Activated CD8-positive, alpha-beta memory T cell treated with anti-CD3 and anti-CD28 coated beads for 1 hour (primary cell): ENCODE measurements around the gene TNS1.

Experiments used
- DNase-seq, 2 donors: peaks; one replicate each; pipeline ENCODE4 v3.0.0-alpha.2; 2020; ENCODE audit warnings: low read depth in 1 of 2; ENCODE audit errors: extremely low read depth in 1 of 2

Gene TNS1

DNA sequence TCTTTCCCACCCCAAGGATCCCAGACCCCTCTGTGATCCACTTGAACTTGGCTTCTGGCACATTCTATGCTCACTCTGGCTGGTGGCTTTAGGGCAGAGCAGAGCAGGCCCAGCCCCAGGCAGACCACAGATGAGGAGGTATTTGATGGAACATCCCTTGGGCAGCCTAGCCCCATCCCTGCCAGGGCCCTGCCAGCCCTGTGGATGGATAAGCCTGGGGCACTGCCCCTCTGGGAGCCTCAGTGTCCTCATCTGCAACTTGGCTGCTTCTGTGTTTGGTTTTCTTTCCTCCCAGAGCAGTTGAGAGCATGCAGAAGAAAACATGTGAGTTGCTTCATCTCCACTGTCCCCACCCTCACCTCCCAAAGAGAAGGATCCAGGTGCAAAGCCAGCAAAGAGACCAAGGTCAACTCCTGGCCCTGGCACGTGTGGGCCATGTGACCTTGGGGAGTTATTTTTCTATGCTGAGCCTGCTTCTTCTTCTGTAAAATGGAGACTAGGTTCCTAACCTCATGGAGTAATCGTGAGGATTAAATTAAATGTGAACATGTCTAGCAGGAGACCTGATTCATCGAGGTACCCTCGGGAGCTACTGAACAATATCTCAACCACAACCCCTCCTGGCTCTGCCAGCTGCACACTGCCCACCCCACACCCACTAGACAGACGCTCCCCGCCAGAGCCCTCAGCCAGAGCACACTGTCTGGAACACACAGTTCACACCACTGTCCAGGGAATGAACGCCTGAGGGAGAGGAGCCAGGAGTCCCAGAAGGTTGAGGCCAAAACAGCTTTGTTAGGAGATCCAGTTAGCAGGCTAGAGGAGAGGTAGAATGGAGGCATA, 14.6 kb upstream of the TNS1 start:
- no peak for DNase-seq

DNA sequence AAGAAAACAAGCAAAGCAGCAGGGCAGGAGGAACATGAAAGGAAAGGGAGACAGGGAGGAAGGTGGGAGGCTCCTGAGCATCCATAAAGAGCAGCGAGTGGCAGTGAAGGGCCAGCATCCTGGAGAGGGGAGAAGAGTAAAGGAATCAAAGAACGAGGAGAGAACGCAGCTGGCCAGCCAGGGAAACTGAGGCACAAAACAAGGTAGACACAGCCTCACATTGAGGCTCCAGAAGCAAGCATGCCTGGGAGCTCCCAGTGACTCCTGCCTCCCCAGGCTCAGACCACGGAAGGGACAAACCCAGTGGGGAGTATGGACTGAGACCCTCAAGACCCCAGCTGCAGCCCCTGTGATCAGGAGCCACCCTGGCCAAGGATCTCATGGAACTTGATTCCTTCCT, 14.0 kb upstream of the TNS1 start:
- no peak for DNase-seq

DNA sequence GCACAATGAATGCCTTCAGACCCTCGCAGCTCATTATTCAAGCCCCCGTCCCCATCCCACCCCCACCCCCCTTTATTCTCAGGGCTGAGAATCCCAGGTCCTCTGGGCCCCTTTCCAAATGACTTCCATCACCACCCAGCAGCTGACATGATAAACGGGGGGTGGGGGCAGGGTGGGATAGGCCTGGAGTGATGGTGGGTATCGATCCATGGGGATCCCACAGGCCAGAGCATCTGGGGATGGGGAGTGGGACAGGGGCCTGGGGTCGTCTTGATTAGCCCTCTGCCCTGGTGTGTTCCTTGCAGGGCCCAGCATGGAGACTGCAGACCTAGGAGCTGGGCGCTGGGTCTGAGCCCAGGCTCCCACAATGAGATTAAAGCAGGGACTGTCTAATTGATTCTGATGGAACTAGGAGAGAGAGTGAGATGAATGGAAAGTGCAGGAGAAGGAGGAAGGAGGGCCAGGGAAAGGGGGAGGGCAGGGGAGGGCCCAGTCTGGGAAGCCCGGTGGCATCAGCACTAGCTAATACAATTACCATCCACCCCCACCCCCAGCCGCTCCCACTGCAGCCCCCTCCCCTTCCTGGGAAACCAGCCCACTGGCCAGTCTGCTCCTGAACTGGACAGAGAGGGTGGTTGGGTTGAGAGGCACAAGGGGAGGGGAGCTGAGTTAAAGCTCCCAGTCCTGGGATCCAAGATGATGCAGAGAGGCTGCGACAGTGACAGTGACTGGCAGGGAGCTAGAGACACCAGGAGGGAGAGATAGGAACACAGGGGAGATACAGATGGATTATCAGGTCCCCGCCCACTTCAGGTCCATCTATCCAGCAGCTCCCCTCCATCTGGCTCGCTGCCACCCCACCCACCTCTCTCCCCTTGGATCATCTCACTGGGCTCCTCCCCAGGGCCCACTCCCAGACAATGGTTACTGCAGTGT, 13.1 kb upstream of the TNS1 start:
- no peak for DNase-seq

DNA sequence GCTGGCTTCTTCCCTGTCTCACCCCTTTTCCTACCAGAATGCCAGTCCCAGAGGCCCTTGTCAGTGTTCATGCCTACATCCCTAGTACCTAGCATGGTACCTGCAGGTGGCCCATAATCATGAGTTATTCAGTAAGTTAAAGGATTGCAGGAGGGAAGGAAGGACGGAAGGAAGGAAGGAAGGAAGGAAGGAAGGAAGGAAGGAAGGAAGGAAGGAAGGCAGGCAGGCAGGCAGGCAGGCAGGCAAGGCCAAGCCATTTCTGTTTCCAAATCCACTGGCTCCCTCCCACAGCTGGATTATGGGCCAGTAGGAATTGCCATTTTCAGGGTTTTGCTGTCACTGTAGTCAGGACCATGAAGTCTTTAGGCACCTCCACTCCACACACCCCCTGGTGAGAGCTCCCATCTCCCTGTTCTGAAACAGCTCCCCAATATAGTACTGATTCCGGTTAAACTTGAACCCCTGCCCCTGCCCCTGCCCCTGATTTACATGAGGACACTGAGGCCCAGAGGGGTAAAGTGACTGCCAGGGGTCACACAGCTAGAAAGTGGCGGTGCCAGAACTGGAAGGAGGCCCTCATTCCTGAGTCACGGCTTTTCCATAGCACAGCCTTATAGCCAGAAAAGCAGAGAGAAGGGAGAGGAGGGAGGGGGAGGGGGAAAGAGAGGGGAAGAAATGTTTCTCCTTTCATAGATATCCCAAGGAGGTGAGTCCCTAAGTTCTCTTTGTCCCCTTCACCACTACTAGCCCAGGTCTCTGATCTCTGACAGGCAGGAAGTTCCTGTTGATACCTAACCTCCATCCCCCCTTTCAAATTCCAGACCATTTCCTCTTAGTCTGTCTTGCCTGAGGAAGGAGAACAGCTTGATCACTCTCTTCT, 12.2 kb upstream of the TNS1 start:
- no peak for DNase-seq

DNA sequence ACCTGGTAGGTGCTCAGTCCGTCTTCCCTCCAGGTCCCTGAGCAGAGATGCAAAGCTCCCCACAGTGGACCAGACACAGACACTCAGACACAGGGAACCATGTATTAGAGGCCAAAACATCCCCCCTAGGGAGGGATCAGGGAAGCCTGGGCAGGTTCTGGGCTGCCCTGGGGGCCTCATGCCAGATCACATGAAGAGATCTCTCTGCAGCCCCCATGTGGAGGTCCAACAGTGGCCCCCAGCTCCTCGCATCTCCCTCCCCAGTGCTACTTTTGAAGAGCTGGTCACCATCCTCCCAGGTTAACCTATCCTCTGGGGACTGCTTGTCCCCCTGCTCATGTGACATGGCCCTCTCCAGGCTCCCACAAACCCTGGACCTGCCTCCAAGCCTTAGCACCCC, 10.5 kb upstream of the TNS1 start:
- DNase-seq = no peak

DNA sequence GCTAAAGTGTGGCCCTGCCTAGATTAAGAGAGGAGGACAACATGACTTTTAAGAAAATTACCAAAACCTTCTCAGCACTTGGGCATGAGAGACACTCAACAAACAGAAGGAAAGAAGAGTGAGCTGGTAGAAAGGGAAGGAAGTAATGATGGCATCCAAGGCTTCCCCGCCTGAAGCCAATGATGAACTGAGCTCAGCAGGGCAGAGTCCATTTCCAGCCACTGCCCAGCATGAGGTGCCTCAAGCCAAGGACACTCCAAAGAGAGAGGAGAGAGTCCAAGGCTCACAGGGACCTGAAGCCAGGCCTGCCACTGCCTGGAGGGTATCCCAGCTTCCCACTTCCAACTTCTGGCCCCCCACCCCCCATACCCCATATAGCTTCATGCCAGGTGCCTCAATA, 9.5 kb upstream of the TNS1 start:
- no peak for DNase-seq

DNA sequence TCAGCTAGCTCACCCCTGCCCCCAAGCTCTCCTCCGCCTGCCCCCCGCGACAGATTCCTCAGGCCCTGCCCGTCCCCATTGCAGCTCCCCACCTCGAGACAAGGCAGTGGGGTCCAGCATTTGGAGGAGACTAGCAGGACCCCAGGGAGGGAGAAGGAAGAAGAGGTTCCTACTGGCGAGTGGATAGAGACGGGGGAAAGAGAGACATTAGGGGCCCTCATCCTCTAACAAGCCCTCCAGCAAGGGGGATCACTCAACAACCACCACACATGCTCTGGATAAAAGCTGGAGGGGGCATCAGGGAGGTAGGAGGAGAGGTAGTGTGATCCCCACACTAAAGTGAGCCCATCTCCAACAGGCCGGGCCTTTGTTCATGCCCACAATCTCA, 8.9 kb upstream of the TNS1 start:
- DNase-seq = no peak

DNA sequence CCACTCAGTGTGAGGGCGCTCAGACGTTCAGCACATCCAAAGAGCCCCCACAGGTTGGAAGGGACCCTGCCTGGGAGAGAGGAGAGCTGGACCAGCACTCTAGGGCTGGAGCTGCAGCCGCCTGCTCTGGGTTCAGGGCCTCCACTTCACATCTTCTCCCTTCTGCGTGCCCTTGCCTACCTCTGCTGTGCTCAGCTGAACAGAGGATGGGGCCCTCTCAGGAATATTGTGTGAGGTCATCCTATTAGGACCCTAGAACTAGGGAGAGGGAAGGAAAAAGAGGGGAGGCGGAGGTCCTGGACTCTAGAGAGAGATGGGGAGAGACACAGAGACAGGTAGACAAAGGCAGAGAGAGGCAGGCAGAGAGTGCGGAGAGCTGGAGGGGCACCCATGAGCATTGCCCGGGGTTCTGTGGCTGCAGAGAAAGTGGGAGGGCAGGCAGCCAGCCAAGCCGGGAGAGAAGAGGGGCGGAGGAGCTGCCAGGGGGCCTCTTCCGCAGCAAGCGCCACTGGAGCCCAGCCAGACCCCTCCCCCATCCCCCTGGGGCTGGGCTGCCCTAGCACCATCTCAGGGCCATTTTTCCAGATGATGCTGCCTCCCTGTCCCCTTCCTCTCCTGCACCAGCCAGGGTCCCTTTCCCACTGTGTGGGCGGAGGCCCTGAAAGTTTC, 8.3 kb upstream of the TNS1 start:
- DNase-seq = no peak

DNA sequence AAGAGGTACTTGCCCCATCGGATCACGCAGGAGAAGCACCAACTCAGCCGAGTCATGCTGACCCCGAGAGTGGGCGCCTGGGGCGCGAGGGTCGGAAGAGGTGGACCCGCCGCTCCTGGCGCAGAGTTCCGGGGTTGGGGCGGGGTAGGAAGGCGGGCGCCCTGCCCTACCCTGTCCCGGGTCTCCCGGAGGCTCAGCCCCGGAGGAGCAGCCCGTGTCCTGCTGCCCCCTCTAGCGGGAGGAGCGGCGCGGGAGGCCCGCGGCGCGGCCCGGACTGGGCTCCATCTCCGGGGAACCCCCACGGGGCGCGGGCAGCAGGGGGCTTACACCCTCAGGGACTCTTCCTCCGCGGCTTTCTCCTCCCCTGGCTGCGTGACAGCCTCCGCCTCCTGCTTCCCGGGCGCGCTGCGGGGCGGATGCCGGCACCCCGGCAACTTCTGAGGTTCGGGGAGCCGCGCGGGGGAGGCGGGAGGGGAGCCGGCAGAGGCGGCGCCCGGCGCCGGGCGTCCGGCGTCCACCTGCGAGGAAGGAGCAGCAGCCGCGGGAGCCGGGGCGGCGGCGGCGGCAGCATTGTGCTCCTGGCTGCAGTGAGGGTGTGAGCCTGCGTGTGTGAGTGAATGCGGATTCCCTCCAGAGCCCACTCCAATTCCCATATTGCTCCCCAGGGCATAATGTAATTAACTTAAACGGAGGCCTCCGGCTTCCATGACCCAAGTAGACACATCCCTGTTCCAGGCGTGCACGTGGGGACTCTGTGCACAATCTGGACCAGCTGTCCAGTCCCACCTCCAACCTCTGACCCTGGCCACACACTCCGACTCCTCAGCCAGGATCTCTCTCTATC, 7.6 kb upstream of the TNS1 start:
- peak in 1 of 2 donors; percentile 16 for DNase-seq

DNA sequence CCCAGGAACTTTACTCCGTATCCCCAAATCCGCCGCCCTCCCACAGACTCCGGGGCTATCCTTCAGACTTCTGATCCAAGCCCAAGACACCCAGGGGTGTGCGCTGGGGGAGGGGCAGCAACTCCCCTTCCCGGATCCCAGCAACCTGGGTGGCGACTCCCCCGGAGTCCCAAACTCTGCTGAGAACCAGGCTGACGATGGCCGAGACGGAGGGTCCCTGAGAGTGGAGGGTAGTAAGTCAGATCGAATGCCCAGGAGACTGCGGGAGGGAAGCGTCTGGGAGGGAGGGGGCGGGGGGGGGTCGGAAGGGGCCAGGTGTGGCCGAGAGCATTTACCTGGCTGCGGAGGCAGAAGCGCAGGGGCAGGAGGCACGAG, 7.0 kb upstream of the TNS1 start:
- no peak for DNase-seq

DNA sequence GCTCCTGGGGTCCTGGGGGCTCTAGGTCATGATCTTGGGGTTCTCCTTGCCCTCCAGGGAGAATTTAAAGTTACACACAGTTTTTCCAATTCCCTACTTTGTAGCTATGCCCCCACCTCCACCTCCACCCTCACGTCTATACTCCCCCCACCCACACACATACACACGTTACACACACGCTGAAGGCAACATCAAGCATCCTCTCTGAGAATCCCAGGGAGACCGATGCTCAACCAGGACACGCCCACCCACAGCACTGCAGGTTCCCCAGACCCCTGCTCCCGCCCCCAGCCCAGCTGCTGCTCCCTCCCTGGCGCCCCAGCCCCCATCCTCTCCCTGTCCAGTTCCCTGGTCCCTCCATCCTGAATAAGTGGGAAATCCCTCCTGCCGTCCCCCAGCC, 6.4 kb upstream of the TNS1 start:
- DNase-seq = no peak

DNA sequence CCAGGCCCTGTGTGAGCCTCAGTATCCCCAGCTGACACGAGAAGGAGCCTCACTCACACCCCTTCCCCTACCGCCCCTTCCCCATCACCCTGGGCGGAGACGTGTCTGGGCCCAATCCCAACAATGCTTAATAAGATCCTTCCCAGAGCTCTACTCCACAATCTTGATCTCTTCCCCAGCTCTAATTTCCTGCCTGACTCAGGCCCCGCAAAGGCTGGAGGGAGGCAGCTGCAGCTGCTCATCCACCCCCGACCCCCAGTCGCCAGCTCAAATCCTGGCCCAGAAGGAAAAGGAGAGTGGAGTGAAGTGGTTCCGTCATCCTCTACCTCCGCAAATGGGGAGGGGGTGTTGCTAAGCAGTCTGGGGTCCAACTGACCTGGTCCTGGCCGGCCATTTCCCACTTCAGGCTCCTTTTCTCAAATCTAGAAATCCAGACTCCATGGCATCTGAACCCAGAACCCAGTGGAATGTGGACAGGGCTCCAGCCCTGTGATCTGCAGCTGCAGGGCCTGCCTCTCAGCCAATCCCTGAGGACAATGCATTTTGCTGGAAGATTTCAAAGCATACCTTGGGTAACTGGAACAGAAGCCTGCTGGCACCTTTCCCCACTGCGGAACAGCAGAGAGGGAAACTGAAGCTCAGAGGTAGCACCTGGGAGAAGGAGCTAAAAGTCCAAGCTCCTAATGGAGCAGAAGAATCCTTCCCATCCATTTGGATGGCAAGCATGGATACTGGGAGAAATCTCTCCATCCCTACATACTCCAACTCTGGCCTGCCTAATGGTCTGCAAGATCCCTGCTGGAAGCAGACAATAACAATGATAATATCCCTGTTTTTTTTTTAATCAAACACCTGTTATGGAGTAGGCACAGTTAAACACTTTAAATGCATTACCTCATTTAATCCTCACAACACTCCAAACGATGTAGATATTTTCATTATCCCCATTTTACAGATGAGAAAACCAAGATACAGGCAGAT, 5.6 kb upstream of the TNS1 start:
- no peak for DNase-seq

DNA sequence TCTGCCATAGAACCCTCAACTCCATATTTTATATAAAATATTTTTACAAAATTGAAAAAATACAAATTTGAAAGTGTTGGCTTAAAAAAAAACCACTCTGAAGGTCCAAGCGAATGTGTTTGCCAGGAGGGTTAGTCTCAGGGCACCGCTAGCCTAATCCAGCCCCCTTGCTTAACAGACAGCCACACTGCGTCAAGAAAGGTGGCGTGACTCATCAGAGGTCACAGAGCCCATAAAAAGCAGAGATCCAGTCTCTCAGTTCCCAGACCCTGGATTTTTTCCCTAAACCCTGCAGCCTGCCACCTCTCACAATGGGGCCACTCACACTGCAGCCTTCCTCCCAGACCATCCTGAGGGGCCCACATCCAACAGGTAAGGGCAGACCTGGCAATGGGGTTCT, 3.9 kb upstream of the TNS1 start:
- DNase-seq = no peak

DNA sequence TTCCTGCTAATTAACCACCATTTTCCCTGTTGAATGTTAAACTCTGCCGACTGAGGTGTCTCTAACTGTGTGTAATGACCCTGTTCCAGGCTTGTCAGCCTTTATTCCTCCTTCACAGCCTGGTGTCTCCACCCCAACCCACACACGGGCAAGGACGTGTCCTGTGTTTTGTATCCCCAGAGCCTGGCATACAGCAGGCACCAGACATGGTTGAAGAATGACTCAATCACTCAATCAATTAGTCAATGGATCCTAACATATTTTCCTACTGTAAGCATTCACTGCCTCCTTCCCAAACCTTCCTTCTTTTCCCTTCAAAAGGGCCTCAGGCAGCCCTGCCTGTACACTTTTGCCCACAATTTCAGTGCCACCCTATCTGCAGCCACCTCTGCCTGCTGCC, 2.7 kb upstream of the TNS1 start:
- no peak for DNase-seq

DNA sequence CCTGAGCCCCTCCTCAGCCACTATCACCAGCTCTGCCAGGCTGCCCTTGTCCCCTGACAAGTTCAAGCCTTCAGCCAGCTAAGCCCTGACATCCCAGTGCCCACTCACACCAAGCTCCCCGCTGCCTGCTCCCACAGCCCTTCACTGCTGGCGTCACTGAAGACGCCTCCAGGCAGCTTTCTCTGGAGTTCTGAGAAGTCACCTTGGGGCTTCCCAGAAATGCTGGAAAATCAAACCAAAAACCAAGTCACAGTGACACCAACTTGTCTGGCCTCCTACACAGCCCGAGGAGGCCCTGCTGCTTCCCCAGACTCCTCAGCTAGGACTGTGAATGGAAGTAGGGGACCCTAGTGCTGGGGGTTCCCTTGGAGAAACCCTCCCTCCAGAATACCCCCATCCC, 2.2 kb upstream of the TNS1 start:
- no peak for DNase-seq

DNA sequence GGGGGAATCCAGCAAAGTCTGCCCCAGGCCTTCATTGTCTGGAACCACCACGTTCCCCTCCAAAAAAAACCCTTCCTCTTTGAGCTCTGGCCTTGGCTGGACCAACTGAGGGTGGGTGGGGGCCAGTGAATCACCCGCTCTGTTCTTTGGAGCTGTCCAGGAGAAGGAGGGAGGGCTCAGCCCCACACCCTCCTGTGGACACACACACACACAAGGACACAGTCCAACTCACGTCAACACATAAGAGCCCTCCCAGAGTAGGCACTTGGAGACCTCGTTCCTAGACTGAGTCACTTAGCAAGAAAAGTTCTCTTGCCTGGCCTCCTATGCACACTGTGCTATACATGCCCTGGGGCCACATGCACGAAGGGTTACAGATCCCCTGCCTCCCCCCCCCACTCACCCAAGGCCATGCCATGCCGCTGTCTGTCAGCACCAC, 1.2 kb upstream of the TNS1 start:
- DNase-seq = no peak

DNA sequence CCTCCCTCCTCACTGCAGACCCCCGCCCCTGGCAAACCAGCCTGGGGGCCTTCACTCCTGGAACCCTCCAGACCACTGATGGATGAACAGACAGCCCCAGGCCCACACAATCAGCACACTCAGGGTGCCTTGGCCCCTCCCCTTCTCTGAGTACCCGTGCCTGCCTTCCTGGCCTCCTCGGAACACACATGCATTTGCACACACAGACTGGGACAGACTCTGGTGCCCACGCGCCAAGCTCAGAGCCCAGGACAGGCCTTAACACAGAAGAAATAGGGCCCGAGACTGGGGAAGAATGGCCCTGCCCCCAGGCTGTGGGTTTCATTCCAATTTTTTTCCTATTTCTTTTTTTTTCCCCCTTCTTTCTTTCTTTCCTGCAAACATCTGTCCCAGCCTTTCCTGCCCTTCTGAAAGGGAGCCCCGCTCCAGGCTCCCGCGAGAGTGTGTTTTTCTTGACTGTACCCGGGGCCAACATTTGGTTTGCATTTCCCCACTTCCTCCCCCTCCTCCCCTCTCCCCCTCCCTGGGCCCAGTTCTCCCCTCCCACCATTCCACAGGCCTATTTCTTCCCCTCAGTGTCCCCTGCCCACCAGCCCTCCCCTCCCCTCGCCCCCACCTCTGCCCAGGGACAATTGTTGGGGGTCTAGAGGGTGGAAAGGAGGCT, 618 bp upstream of the TNS1 start:
- DNase-seq = no peak
